A549 (cell line): Measurements from ENCODE around the gene PCDHA13. TPM values are rescaled to one million over a fixed set of nuclear protein-coding genes. Genes with fewer than 3 reads are reported as not detected.
A peak's percentile ranks its signal among the peaks of the same experiment; 100 is the strongest.

Experiments
- ATAC-seq, 2 experiments: fragments of 200-7000 bp in 1 of 2; fragments of >200 bp in 1 of 2; cut with Nextera tagmentation in 1 of 2; cut with Tn5 transposase in 1 of 2; 3 replicates each; pipeline versions ENCODE4 v1.8.0 to v1.9.1; 2018 to 2020; ENCODE audit warnings: mild to moderate bottlenecking in 1 of 2, moderate library complexity in 1 of 2
- CTCF ChIA-PET: fragments of 300-600 bp; sonication (Branson Sonifier 250); formaldehyde crosslinking; extraction: SDS; loops from one replicate; lab custom pipeline; 2021; ENCODE audit warnings: antibody characterized with exemption, inconsistent platforms; lab: Yijun Ruan, JAX
- POLR2A ChIA-PET: fragments of 350-600 bp; formaldehyde crosslinking; extraction: SDS; loops from one replicate; lab custom pipeline; 2021; ENCODE audit warnings: antibody characterized with exemption, inconsistent platforms; lab: Yijun Ruan, JAX
- DNase-seq, 2 experiments: peaks; one replicate each; pipeline versions ENCODE4 v3.0.0 to v3.0.0-alpha.2; 2011 to 2016; ENCODE audit warnings: low read depth in 1 of 2, low spot score in 1 of 2
- FAIRE-seq: peaks from 2 replicates; lab custom pipeline; 2011; peaks lifted over from hg19 to GRCh38; lab: Jason Lieb, UNC
- H3K27ac ChIP-seq, 2 experiments: fragments of >200 bp; sonication (Bioruptor Twin); formaldehyde crosslinking; 3 replicates each; pipeline ENCODE4 v1.5.1; 2016 to 2017
- H3K4me1 ChIP-seq: fragments of >200 bp; sonication (Bioruptor Twin); formaldehyde crosslinking; 3 replicates; pipeline ENCODE4 v1.6.1; 2016
- H3K4me2 ChIP-seq: fragments of >200 bp; sonication (Bioruptor Twin); formaldehyde crosslinking; 3 replicates; pipeline ENCODE4 v1.6.1; 2016
- H3K4me3 ChIP-seq: fragments of >200 bp; sonication (Bioruptor Twin); formaldehyde crosslinking; 3 replicates; pipeline ENCODE4 v1.5.1; 2016
- H3K9me3 ChIP-seq: fragments of >200 bp; sonication (Bioruptor Twin); formaldehyde crosslinking; 3 replicates; pipeline ENCODE4 v1.6.1; 2016
- BHLHE40 ChIP-seq: IDR thresholded peaks from 2 replicates; pipeline ENCODE4 v1.6.1; 2012; ENCODE audit warnings: low read depth, low read length, inconsistent platforms
- CBX8 ChIP-seq: fragments of 200-600 bp; sonication (generic); IDR thresholded peaks from 2 replicates; pipeline ENCODE4 v1.6.1; 2016
- CHD2 ChIP-seq: fragments of 150-350 bp; IDR thresholded peaks from 2 replicates; pipeline ENCODE4 v1.6.1; 2014; ENCODE audit warnings: low read length; ENCODE audit not compliant: partially characterized antibody
- CHD4 ChIP-seq: fragments of 200-600 bp; sonication (generic); IDR thresholded peaks from 2 replicates; pipeline ENCODE4 v1.6.1; 2016; ENCODE audit warnings: antibody characterized with exemption, mild to moderate bottlenecking, borderline replicate concordance
- ESRRA ChIP-seq: fragments of 150-350 bp; IDR thresholded peaks from 2 replicates; pipeline ENCODE4 v1.6.1; 2014; ENCODE audit warnings: mild to moderate bottlenecking, low read length, borderline replicate concordance
- GATA3 ChIP-seq: IDR thresholded peaks from 2 replicates; pipeline ENCODE4 v1.6.1; 2012; ENCODE audit warnings: borderline replicate concordance
- HDAC2 ChIP-seq: fragments of 200-600 bp; sonication (generic); IDR thresholded peaks from 2 replicates; pipeline ENCODE4 v1.6.1; 2016
- JUN ChIP-seq, 2 experiments: fragments of >200 bp; sonication (Bioruptor Twin); formaldehyde crosslinking; IDR thresholded peaks; 2 replicates in 1 of 2; 3 replicates in 1 of 2; pipeline ENCODE4 v1.6.1; 2016 to 2017
- KDM5A ChIP-seq: fragments of 200-600 bp; sonication (generic); IDR thresholded peaks from 2 replicates; pipeline ENCODE4 v1.6.1; 2016; ENCODE audit warnings: antibody characterized with exemption, mild to moderate bottlenecking
- MAFK ChIP-seq: fragments of 450-650 bp; IDR thresholded peaks from 2 replicates; pipeline ENCODE4 v1.6.1; 2014; ENCODE audit not compliant: partially characterized antibody
- MYC ChIP-seq: IDR thresholded peaks from 2 replicates; pipeline ENCODE4 v1.6.1; 2012; ENCODE audit warnings: mild to moderate bottlenecking, inconsistent platforms, low read length, improper control_type of control experiment, borderline replicate concordance
- PHF8 ChIP-seq: fragments of 200-600 bp; sonication (generic); IDR thresholded peaks from 2 replicates; pipeline ENCODE4 v1.6.1; 2016; ENCODE audit warnings: low read depth, mild to moderate bottlenecking, antibody characterized with exemption, moderate library complexity, borderline replicate concordance
- POLR2AphosphoS2 ChIP-seq: conservative IDR thresholded peaks from 2 replicates; pipeline ENCODE4 v1.6.1; 2012; ENCODE audit warnings: low read length, improper control_type of control experiment, inconsistent platforms
- RAD21 ChIP-seq, 2 experiments: fragments of >200 bp in 1 of 2; sonication (Bioruptor Twin) in 1 of 2; formaldehyde crosslinking in 1 of 2; IDR thresholded peaks in 1 of 2; conservative IDR thresholded peaks in 1 of 2; 2 replicates in 1 of 2; 3 replicates in 1 of 2; pipeline ENCODE4 v1.6.1; 2012 to 2018; ENCODE audit warnings: inconsistent platforms in 1 of 2
- RARB ChIP-seq: fragments of 250-450 bp; sonication (Bioruptor Pico); IDR thresholded peaks from 2 replicates; pipeline ENCODE4 v1.8.0; 2021; ENCODE audit warnings: mild to moderate bottlenecking, moderate library complexity
- RFX5 ChIP-seq: fragments of 450-650 bp; IDR thresholded peaks from 2 replicates; pipeline ENCODE4 v1.7.1; 2014; ENCODE audit warnings: antibody characterized with exemption, mild to moderate bottlenecking, moderate library complexity
- SMC3 ChIP-seq: fragments of >200 bp; sonication (Bioruptor Twin); formaldehyde crosslinking; IDR thresholded peaks from 3 replicates; pipeline ENCODE4 v1.6.1; 2018; ENCODE audit warnings: inconsistent platforms
- SREBF2 ChIP-seq: fragments of 450-650 bp; IDR thresholded peaks from 2 replicates; pipeline ENCODE4 v1.6.1; 2014; ENCODE audit warnings: mild to moderate bottlenecking, moderate library complexity
- ZC3H11A ChIP-seq: fragments of 450-650 bp; IDR thresholded peaks from 2 replicates; pipeline ENCODE4 v1.6.1; 2014; ENCODE audit warnings: antibody characterized with exemption, mild to moderate bottlenecking
- WGBS: methylation state at CpG from one replicate; pipeline ENCODE4 v1.1.6; 2017; ENCODE audit errors: missing lambda C conversion rate; 5-methylcytosine and 5-hydroxymethylcytosine counted together
- polyA plus RNA-seq, 4 experiments: library from polyadenylated mRNA; depleted of rRNA in 3 of 4; stranded (reverse); fragments of >200 nt; fragmentation: RNase III in 1 of 4; extraction: RNeasy Plus Mini Kit Qiagen cat#74134 plus additional on column Dnase treatment in 1 of 4; gene quantifications; 2 replicates in 3 of 4; 3 replicates in 1 of 4; pipeline ENCODE4 v1.2.3, GENCODE V29; 2011 to 2017
- TF ChIP-seq, protein P1 (sequence below): fragments of >200 bp; sonication (Bioruptor Twin); formaldehyde crosslinking; IDR thresholded peaks from 3 replicates; pipeline ENCODE4 v1.5.1; 2016
- TF ChIP-seq, protein P2 (sequence below): IDR thresholded peaks from 2 replicates; pipeline ENCODE4 v1.6.1; 2012
- TF ChIP-seq, protein P3 (sequence below): fragments of 150-350 bp; IDR thresholded peaks from 2 replicates; pipeline ENCODE4 v1.6.1; 2014; ENCODE audit warnings: low read depth, mild to moderate bottlenecking, low read length
- TF ChIP-seq, protein P4 (sequence below): IDR thresholded peaks from 2 replicates; pipeline ENCODE4 v1.6.1; 2012; ENCODE audit warnings: low read depth, borderline replicate concordance

Gene PCDHA13
- polyA plus RNA-seq, 2 of the 4 experiments (the other 2 are of a cell fraction) = 0.14 TPM; not detected in 1

DNA sequence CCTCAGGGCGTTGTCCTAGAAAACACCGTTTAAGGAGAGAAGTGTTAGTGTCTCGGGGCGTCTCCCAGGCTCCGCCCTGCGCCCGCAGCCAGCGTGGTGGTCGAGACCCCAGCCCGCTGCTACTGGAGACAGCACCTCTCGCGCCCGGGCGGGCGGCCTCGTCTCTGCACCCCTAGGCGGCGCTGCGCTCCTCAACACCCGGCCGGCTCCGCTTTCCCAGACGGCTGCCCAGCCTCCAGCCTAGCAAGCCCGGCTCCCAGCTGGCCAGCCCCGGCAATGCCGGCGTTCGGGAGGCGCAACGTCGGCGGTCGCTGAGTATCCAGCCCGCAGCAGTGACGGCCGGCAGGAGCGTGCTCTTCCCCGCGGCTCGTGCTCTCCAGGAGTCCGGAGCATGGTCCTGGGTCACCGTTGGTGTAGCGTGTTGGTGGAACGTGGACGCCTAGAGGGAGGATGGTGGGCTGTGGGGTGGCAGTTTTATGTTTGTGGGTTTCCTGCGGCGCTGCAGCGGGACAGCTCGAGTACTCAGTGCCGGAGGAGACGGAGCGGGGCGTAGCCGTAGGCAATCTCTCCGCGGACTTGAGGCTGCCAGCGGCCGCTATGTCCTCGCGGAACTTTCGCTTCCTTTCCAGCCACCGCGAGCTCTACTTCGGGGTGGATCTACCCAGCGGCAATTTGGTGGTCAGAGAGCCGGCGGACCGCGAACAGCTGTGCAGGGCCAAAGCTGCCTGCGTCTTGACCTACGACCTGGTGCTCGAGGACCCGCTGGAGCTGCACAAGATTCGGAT lies 44.7 kb downstream of the PCDHA13 start:
- TF ChIP-seq RARB (CRISPR knock-in tag) (no peak), CHD4 (no peak), RAD21 (conservative IDR thresholded peaks at IDR 0.05 in 1 of 2, IDR thresholded peaks at IDR 0.05 in 1 of 2) (peak; percentile 67 to 81), CBX8 (no peak), MYC (0 out of 2 replicates have a peak, but pooled peaks have one; percentile 19), CHD2 (no peak), HDAC2 (no peak), POLR2AphosphoS2 (no peak), ZC3H11A (no peak), SREBF2 (no peak), PHF8 (no peak), RFX5 (no peak), KDM5A (no peak), SMC3 (peak; percentile 84), MAFK (no peak), ESRRA (no peak), JUN (IDR thresholded peaks at IDR 0.05) (peak in 1 of 2 experiments; percentile 44; a peak in 1 of 5 replicates), GATA3 (no peak), BHLHE40 (no peak)
- TF ChIP-seq, protein P1, sequence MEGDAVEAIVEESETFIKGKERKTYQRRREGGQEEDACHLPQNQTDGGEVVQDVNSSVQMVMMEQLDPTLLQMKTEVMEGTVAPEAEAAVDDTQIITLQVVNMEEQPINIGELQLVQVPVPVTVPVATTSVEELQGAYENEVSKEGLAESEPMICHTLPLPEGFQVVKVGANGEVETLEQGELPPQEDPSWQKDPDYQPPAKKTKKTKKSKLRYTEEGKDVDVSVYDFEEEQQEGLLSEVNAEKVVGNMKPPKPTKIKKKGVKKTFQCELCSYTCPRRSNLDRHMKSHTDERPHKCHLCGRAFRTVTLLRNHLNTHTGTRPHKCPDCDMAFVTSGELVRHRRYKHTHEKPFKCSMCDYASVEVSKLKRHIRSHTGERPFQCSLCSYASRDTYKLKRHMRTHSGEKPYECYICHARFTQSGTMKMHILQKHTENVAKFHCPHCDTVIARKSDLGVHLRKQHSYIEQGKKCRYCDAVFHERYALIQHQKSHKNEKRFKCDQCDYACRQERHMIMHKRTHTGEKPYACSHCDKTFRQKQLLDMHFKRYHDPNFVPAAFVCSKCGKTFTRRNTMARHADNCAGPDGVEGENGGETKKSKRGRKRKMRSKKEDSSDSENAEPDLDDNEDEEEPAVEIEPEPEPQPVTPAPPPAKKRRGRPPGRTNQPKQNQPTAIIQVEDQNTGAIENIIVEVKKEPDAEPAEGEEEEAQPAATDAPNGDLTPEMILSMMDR = peak; percentile 85
- TF ChIP-seq, protein P2, sequence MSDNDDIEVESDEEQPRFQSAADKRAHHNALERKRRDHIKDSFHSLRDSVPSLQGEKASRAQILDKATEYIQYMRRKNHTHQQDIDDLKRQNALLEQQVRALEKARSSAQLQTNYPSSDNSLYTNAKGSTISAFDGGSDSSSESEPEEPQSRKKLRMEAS = peak; percentile 46; the same call in 1 of the 2 replicates
- TF ChIP-seq, protein P3, sequence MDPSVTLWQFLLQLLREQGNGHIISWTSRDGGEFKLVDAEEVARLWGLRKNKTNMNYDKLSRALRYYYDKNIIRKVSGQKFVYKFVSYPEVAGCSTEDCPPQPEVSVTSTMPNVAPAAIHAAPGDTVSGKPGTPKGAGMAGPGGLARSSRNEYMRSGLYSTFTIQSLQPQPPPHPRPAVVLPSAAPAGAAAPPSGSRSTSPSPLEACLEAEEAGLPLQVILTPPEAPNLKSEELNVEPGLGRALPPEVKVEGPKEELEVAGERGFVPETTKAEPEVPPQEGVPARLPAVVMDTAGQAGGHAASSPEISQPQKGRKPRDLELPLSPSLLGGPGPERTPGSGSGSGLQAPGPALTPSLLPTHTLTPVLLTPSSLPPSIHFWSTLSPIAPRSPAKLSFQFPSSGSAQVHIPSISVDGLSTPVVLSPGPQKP = no peak
- TF ChIP-seq, protein P4, sequence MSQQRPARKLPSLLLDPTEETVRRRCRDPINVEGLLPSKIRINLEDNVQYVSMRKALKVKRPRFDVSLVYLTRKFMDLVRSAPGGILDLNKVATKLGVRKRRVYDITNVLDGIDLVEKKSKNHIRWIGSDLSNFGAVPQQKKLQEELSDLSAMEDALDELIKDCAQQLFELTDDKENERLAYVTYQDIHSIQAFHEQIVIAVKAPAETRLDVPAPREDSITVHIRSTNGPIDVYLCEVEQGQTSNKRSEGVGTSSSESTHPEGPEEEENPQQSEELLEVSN = 0 out of 2 replicates have a peak, but pooled peaks have one; percentile 16
- Histone ChIP-seq H3K27ac (peak overlapping the region; percentile 54 to 80), H3K4me1 (0 out of 3 replicates have a peak, but pooled peaks cover 4% of the 10 kb centered on the region), H3K9me3 (no peaks in the 10 kb centered on the region), H3K4me3 (peak overlapping the region; percentile 53), H3K4me2 (peak overlapping the region; percentile 77)
- DNase-seq (peak; percentile 76 to 84), ATAC-seq (peak; percentile 98 to 99), FAIRE-seq (no peak)
- WGBS = 2% methylated on average over 41 of the region's 74 CpGs
- POLR2A ChIA-PET = interaction anchor here (0.6 to 2.1 kb wide), 7 partner anchors 44 to 648 kb away, joined by 3 to 30 read pairs (median 5); partner anchors contain the start of gene PCDHA5
- CTCF ChIA-PET = interaction anchor here (0.6 to 4.3 kb wide), 52 partner anchors 9 to 521 kb away, joined by 3 to 77 read pairs (median 4); partner anchors contain the start of genes PCDHA1, PCDHA11, PCDHA12 and PCDHA13
